Right ventricle myocardium inferior (tissue), 1 donor: ENCODE measurements around the gene CYP19A1. TPM values are rescaled to one million over a fixed set of nuclear protein-coding genes. Genes with fewer than 3 reads are reported as not detected.
"Not testable (repeated sequence)": the region's sequence is repeated elsewhere in the genome, so short reads cannot be mapped to it uniquely, and the experiment has no call there.

ENCODE experiments used
- ATAC-seq: fragments of 200-7000 bp; cut with Tn5 transposase; one replicate; pipeline ENCODE4 v1.9.1; 2020; ENCODE audit warnings: mild to moderate bottlenecking, moderate library complexity
- DNase-seq: peaks from one replicate; pipeline ENCODE4 v3.0.0; 2021; ENCODE audit errors: missing footprints
- intact Hi-C: fragments of 100-400 bp; cut with DNase I; formaldehyde crosslinking; loops from one replicate; pipeline ENCODE4 v1.11.0; 2022
- total RNA-seq: library from RNA; stranded (reverse); fragmentation: NEBNext Ultra II Directional; extraction: Animal tissue kit (Norgen Biotek cat#: 25700); gene quantifications from one replicate; pipeline ENCODE4 v1.2.1, GENCODE V29; 2021
- donor health status: DM: no; HTN: yes; CAD: no; lungs with severe emphysema.

Gene CYP19A1
- total RNA-seq, 1 donor from 2014 or later: 0.65 TPM

- no peak for DNase-seq
- intact Hi-C loops: no loop called here
- ATAC-seq: no peak
Observed at GRCh38 chr15:51312166-51313073, 26.0 kb downstream of the CYP19A1 start.

- intact Hi-C loops: no loop called here
- DNase-seq (no peak), ATAC-seq (no peak)
Observed at GRCh38 chr15:51311510-51311909, 26.9 kb downstream of the CYP19A1 start.

GRCh38 chr15:51310064-51310463, 28.3 kb downstream of the CYP19A1 start:
- no peak for DNase-seq
- intact Hi-C loops: no loop called here
- peak; percentile 42 for ATAC-seq

DNA sequence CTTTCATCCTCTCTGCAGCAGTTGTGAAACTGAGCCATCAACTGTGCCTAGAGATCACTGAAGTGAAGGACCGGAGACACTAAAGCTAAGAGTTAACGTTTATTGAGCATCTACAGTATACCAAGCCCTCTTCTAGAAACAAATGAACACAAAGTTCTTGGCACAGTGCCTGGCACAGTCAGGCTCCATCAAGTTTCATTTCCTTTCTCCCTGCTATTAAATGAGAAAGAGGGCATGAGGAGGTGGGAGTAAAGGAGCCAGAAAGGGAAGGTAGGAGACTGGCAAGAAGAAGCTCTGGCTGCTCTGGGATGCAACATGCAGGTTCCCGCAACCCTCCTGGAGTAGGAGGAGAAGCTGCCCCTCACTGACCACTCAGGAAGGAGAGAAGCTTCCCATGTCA, 30.6 kb downstream of the CYP19A1 start:
- intact Hi-C loops: no loop called here
- ATAC-seq (no peak), DNase-seq (no peak)

DNA sequence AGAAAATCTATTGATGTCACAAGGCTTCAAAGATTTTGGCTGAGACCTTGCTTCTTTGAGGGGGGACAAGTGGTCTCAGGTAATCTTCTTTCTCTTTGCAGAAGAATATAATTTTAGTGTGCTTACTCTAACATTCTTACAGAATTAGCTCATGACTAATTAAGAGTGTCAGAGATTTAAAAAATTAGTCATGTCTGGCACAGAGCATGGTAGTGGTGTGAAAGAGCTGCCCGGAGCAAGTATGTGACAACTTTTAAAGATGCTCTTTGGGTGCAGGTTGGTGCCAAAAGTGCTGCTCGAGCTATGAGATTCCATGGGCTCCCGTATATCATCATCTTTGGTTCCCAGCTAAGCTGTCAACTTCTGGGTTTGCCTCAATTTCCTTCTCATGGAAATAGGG, 31.1 kb downstream of the CYP19A1 start:
- DNase-seq (no peak), ATAC-seq (no peak)
- intact Hi-C loops: no loop called here

DNA sequence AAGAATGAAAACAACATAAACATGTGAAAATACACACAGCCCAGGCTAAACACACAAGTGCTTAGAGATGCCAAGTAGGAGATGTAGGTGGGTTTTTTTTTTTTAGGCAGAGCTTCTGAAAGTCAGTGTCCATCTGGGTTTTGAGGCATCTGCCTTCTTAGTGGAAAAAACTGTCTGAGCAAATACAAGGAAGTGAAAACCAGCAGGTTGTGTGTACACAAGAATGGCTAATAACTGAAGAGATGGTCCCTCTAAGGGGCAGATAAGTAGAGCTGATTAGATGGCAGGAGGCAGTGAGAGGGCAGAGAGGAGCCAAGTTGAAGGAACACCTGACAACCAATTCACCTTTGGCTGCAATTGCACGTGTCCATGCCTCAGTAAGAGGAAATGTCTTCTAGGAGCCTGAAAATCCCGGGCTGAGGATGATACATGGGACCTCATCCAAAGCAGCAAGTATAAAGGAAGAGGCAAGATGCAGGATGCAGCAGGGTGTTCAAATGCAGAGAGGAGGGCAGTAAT, 34.9 kb downstream of the CYP19A1 start:
- ATAC-seq (no peak), DNase-seq (no peak)
- intact Hi-C loops: no loop called here

DNA sequence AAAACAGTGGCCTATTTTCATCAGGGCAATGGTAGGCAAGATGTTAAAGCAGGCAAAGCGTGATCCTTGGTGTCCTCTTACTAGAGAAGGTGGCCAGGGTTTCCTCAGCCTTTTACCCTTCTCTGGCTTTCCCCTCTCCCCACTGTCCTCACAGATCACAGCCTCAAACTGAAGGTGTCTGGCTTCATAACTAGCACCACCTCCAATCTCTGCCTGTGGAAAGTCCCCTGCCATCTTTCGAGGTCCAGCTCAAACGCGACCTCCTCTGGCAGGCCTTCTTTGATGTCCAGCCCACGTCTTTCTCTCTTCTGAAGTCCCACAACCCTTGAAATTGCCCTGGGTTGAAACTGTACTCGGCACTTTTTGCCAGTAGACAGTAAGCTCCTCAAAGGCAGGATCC, 35.9 kb downstream of the CYP19A1 start:
- no peak for DNase-seq
- intact Hi-C loops: no loop called here

GRCh38 chr15:51299187-51300015, 39.0 kb downstream of the CYP19A1 start:
- no peak for DNase-seq
- intact Hi-C loops: no loop called here
- no peak for ATAC-seq

More for the DNA sequence above, 35.9 kb downstream of the CYP19A1 start:
- ATAC-seq: no peak

GRCh38 chr15:51298620-51299019, 39.8 kb downstream of the CYP19A1 start:
- intact Hi-C loops: no loop called here
- ATAC-seq: no peak

DNA sequence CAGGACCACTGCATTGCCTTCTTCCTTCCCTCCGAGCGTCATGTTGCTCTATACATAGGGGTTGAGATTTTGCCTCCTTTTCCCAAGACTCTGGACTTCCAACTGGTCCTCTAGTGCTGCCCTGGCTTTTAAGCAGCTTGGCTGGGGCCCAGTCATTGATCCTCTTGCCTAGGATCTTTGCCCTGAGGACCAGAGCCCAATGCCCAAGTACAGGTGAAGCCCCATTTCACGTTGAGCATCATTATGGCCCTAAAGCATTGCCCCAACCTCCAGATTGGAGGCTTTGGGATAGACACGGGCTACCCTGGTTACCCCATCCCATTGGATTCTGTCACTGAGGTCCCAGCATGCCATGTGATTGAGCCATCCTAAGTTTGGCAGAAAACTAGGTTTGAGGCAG, 47.7 kb downstream of the CYP19A1 start:
- no peak for DNase-seq
- ATAC-seq: no peak

More at GRCh38 chr15:51298620-51299019, 39.8 kb downstream of the CYP19A1 start:
- no peak for DNase-seq

DNA sequence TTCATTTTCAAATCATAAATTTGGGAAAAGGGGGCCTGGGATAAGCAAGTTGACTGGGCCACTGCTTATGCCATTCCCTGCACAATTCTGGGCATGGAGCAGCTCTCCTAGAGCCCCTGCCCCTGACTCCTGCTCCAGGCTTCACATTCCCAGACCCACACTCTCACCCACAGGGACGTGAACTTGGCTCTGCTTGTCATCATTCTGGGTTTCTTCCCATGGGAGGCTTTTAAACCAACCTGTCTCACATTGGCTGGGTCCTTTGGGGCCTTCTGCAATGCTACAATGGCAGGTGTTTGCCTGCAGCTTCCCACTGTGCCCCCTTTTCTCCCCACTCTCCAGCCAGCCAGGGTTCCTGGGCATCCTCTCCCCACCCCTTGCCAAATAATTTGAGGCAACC, 49.1 kb downstream of the CYP19A1 start:
- intact Hi-C loops: no loop called here

More for the DNA sequence above, 47.7 kb downstream of the CYP19A1 start:
- intact Hi-C loops: no loop called here

GRCh38 chr15:51288143-51289065, 50.0 kb downstream of the CYP19A1 start:
- DNase-seq (no peak), ATAC-seq (no peak)
- intact Hi-C loops: no loop called here

More for the DNA sequence above, 49.1 kb downstream of the CYP19A1 start:
- ATAC-seq: no peak
- no peak for DNase-seq

DNA sequence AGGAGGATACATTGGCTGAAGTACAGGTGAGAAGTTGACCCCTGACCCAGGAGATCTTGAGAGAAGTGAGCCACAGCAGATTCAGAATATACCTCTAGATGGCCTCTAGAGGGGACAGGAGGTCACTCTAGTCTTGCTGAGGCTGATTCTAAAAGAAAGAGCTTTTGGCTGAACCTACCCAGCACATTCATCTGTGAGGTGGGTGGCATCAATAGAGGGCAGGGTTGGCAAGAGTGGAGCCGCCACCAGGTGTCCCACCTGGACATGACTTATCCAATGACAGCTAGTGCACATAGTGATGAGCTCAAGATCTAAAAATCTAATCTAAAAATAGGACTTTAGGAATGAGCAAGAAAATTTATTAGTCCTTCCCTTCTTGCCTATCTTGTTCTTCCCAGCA, 51.6 kb downstream of the CYP19A1 start:
- intact Hi-C loops: loop anchor here (2.0 kb wide), 1 partner anchor 94 kb away; no protein-coding TSS in a partner anchor
- no peak for DNase-seq
- ATAC-seq: peak; percentile 37

- no peak for DNase-seq
- ATAC-seq: no peak
- intact Hi-C loops: no loop called here
Observed at GRCh38 chr15:51285399-51285798, 53.0 kb downstream of the CYP19A1 start.

- intact Hi-C loops: no loop called here
- DNase-seq: no peak
- ATAC-seq: no peak
Observed at GRCh38 chr15:51284871-51285270, 53.5 kb downstream of the CYP19A1 start.

DNA sequence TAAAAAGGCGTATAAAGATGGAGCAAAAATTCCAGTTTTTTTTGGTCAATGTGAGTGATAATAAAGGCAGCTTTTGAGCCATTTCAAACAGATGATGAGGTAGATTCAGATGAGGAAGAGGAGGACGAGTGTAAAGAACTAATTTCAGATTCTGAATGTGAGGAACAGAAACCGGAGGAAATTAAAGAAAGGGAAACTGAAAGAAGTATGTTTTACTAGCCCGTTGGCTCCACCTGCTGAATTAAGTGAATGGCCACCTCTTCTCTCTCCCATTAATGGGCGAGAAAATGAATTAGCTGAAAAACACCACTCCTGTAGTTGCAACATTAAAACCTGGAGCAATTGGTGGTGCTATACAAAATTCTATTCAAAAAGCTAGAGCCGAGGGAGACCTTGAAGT, 55.4 kb downstream of the CYP19A1 start:
- intact Hi-C loops: no loop called here
- DNase-seq: no peak
- ATAC-seq: no peak

- DNase-seq, ATAC-seq, intact Hi-C loops: not testable (repeated sequence)
Observed at GRCh38 chr15:51282241-51282640, 56.2 kb downstream of the CYP19A1 start.

DNA sequence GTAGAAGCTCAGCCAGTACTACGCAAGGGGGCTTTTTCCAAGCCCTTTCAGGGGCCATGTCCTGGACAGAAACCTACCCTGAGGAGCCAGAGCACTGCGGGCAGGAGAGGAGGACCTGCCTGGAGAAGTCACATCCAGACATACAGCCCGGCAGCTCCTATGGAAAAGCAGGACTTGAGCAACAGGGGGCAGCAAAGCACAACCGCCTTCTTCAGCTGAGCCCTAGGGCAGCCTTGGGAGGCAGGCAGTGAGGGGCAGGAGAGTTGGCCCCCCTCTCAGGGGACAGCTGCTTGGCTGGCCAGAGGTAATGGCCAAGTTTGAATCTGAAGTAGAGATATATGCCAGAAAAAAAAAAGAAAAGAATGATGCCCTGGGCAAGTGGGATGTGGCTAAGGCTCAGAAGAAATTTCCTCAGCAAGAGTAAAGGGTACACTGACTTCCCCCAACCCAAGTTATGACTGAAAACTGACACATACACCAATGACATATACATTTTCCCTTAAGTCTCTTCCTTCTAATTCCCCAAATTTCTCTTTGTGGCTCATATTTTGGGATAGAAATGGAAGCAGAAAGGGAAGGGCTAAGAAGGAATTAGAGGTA, 56.9 kb downstream of the CYP19A1 start:
- intact Hi-C loops: loop anchor here (1.0 kb wide), 1 partner anchor 100 kb away; no protein-coding TSS in a partner anchor
- DNase-seq (no peak), ATAC-seq (peak; percentile 84)
